ENCODE data around the gene TPK1. TPM values are rescaled to one million over a fixed set of nuclear protein-coding genes. Genes with fewer than 3 reads are reported as not detected.

TPK1 gene
- total RNA-seq, 1 donor from 2014 or later: 4.0 TPM

- Mint-ChIP-seq H3K27ac (ENCODE audit: unreplicated experiment) (no peak overlapping the region), H3K4me3 (no peak overlapping the region), H3K36me3 (ENCODE audit: low read depth) (peaks cover 10% of the 10 kb centered on the region), H3K4me1 (no peaks in the 10 kb centered on the region), H3K9me3 (peaks cover 9% of the 10 kb centered on the region), H3K27me3 (ENCODE audit: low read depth) (no peaks in the 10 kb centered on the region)
- no peak for TF ChIP-seq CTCF (conservative IDR thresholded peaks at IDR 0.05)
- DNase-seq (ENCODE audit: low read depth, low spot score): no peak
Measured at GRCh38 chr7:144796919-144797318, 38.9 kb downstream of the TPK1 start.

- DNase-seq (ENCODE audit: low read depth, low spot score): no peak
- Mint-ChIP-seq H3K9me3 (no peaks in the 10 kb centered on the region), H3K36me3 (ENCODE audit: low read depth) (no peaks in the 10 kb centered on the region), H3K4me3 (no peak overlapping the region), H3K27ac (ENCODE audit: unreplicated experiment) (no peak overlapping the region), H3K27me3 (ENCODE audit: low read depth) (no peaks in the 10 kb centered on the region), H3K4me1 (no peaks in the 10 kb centered on the region)
- TF ChIP-seq CTCF (conservative IDR thresholded peaks at IDR 0.05): no peak
Measured at GRCh38 chr7:144792050-144792449, 43.8 kb downstream of the TPK1 start.

- H3K4me3 Mint-ChIP-seq: no peak overlapping the region
- no peaks in the 10 kb centered on the region for H3K9me3 Mint-ChIP-seq
- H3K27me3 Mint-ChIP-seq (ENCODE audit: low read depth): no peaks in the 10 kb centered on the region
- no peak for TF ChIP-seq CTCF (conservative IDR thresholded peaks at IDR 0.05)
- no peak overlapping the region for H3K27ac Mint-ChIP-seq (ENCODE audit: unreplicated experiment)
- no peak for DNase-seq (ENCODE audit: low read depth, low spot score)
- H3K4me1 Mint-ChIP-seq: no peaks in the 10 kb centered on the region
- H3K36me3 Mint-ChIP-seq (ENCODE audit: low read depth): no peaks in the 10 kb centered on the region
Measured at GRCh38 chr7:144791488-144791887, 44.4 kb downstream of the TPK1 start.

GRCh38 chr7:144787127-144787526, 48.7 kb downstream of the TPK1 start:
- Mint-ChIP-seq H3K27me3 (ENCODE audit: low read depth) (no peaks in the 10 kb centered on the region), H3K4me1 (peaks cover 3% of the 10 kb centered on the region), H3K9me3 (no peaks in the 10 kb centered on the region), H3K4me3 (no peak overlapping the region), H3K36me3 (ENCODE audit: low read depth) (no peaks in the 10 kb centered on the region), H3K27ac (ENCODE audit: unreplicated experiment) (no peak overlapping the region)
- DNase-seq (ENCODE audit: low read depth, low spot score): no peak
- peak; percentile 49 for TF ChIP-seq CTCF (conservative IDR thresholded peaks at IDR 0.05)

GRCh38 chr7:144786522-144786921, 49.3 kb downstream of the TPK1 start:
- H3K27me3 Mint-ChIP-seq (ENCODE audit: low read depth): no peaks in the 10 kb centered on the region
- no peak for TF ChIP-seq CTCF (conservative IDR thresholded peaks at IDR 0.05)
- no peaks in the 10 kb centered on the region for H3K9me3 Mint-ChIP-seq
- H3K4me1 Mint-ChIP-seq: peaks cover 3% of the 10 kb centered on the region
- DNase-seq (ENCODE audit: low read depth, low spot score): no peak
- H3K27ac Mint-ChIP-seq (ENCODE audit: unreplicated experiment): no peak overlapping the region
- no peaks in the 10 kb centered on the region for H3K36me3 Mint-ChIP-seq (ENCODE audit: low read depth)
- H3K4me3 Mint-ChIP-seq: no peak overlapping the region

GRCh38 chr7:144786079-144786478, 49.8 kb downstream of the TPK1 start:
- no peaks in the 10 kb centered on the region for H3K9me3 Mint-ChIP-seq

More at GRCh38 chr7:144786079-144786478, 49.8 kb downstream of the TPK1 start:
- Mint-ChIP-seq H3K27ac (ENCODE audit: unreplicated experiment) (no peak overlapping the region), H3K4me3 (no peak overlapping the region), H3K27me3 (ENCODE audit: low read depth) (no peaks in the 10 kb centered on the region), H3K4me1 (peaks cover 3% of the 10 kb centered on the region), H3K36me3 (ENCODE audit: low read depth) (no peaks in the 10 kb centered on the region)
- no peak for TF ChIP-seq CTCF (conservative IDR thresholded peaks at IDR 0.05)
- no peak for DNase-seq (ENCODE audit: low read depth, low spot score)
